CD4-positive, alpha-beta T cell treated with Interleukin-2 at 100 ng/mL for 4 hours (primary cell): ENCODE data around the gene CD300A.
A peak's percentile ranks its signal among the peaks of the same experiment; 100 is the strongest.

Experiments used
- DNase-seq: peaks from one replicate; pipeline ENCODE4 v3.0.0-alpha.2; 2020; ENCODE audit warnings: low spot score

The CD300A gene

DNA sequence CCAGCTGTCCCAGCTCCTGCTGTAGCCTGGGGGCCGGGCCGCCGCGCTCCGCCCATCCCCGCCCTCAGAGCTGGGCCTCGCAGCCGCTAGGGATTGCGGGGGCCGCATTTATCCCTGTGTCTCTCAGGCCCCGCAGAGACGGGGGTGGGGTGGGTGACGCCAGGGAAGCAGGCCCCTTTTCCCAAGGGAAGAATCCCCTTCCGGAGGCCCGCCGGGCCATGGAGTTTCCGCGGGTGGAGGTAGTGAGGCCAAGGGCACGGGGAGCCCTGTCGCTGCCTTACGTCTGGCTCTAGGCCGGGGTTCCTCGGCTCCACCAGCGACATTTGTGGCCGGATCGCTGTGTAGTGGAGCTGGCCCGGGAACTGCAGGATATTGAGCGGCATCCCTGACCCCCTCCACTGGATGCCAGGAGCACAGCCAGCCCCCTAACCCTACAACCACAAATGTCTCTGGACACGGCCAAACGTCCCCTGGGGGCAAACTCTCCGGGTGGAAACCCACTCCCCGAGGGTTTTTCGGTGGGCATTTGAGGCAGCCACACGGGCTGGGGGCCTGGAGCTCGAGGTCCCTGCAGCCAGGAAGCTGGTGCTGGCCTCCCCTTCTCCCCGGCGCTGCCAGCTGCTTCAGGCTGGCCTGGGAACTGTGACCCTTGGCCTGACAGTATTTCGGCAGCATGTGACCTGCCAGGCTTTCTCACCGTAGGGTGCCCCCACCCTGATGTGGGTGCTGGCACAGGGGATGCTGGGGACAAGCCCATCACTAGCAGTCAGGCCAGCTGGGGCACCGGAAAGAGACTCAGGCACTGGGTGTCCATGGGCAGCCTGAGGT lies 12.0 kb upstream of the CD300A start:
- DNase-seq, result no peak

DNA sequence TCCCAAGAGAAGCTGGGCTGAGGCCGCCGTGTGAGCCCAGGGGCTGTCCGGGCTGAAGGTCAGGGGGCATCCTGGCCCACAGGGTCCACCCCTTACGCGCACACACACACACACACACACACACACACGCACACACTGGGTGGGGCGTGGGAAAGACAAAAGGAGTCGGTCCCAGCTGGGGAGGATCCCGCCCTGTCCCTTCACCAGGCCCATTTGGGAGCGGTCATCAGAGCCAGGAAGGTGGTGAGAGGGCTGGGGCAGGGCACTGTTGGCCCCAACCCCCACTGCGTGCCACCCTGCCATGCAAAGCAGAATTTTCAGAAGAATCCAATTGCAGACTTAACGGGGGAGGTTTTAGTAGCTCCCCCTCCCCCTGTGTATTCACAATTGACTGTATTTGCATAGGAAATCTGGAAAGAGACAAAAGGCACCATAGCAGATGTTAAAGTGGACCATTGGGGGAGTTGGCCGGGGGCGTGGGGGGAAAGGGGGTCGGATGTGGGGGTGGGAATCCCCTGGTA lies 11.3 kb upstream of the CD300A start:
- no peak for DNase-seq

DNA sequence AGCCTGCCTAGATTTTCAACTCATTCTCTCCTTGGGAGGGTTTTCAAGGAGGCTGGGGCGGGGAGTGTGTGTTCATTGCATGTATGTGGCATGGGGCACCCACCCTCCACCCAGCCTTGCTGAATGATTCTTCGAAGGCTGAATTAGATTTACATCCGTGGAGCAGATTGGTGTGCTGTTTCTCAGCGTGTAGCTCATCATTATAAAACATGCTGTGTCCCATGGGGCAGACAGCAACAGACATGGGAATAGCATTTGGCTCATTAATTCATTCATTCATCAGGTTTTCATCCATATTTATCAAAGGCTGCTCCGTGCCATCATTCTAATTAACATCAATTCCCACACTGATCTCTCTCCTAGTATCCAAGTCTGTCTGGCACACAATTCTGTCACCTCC lies 10.6 kb upstream of the CD300A start:
- DNase-seq, result no peak

DNA sequence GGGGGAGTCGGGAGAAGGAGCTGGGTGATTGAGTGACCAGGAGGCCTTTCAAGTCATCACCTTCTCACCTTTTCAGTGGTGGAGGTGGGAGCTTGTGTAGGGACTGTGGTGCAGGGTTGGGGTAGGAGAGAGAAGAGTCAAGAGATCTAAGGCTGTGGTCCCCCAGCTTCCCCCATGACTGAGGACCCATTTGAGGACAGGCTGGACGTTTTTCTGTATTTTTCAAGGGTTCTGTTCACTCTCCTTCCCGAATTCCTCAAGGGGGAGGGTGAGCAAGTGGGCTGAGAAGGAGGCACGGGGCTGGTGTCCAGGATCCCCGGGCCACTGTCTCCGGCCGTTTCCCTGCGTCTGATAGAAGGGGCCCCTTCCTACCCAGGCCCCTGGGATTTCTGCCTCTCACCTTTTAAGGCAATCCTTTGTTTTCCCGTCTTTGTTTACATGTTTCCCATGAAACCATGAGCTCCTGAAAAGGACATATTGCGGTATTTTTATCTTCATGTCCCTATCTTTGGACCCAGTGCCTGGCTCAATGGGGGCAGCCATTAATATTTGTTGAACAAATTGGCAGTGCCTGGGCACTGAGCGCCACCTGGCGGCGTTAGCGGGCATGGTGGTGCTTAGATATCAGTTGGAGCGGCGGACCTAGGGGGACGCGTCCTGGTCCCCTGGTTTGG lies 9.2 kb upstream of the CD300A start:
- DNase-seq, result peak; percentile 77

DNA sequence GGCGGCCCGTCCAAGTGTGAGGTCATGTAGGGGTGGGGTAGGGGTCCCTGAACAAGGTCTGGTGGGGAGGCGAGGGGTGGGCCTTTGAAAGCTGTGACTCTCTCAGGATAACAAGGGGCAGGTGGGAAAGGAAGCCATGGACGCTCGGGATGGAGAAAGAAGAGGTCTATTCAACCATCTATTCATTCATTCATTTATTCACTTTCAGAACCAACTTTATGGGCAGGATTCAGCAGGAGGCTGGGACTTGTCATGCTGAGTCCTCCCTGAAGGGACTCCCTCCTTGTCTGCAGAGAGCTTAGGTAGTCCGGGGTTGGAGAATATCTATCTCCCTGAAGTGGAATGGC lies 8.6 kb upstream of the CD300A start:
- DNase-seq, result no peak

DNA sequence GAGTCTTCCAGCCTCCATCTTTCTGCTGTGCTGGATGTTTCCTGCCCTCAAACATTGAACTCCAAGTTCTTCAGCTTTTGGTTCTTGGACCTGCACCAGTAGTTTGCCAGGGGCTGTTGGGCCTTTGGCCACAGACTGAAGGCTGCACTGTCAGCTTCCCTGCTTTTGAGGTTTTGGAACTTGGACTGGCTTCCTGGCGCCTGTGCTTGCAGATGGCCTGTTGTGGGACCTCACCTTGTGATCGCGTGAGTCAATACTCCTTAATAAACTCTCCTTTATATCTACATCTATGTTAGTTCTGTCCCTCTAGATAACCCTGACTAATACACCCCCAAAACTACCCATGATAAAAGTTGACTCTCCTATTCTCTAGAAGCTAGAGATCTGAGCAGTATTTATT lies 7.6 kb upstream of the CD300A start:
- no peak for DNase-seq

DNA sequence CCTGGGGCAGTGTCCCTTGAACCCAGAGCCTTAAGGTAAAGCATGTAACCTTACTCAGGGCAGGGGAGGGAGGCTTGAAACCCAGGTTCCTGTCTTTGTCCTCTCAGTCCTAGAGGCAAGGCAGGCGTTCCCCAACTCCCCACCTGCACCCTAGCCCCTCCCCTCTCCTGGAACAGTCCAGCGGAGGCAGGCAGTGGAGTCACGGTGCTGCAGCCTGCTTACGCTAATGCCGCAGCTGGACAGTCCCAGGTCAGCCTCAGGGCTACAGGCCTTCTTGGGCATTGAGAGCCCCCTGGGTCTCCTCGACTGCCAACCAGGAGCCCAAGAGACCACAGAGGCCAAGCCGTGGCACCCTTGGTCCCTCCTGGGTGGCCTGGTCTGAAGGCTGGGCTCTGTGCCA lies 6.8 kb upstream of the CD300A start:
- DNase-seq, result no peak

DNA sequence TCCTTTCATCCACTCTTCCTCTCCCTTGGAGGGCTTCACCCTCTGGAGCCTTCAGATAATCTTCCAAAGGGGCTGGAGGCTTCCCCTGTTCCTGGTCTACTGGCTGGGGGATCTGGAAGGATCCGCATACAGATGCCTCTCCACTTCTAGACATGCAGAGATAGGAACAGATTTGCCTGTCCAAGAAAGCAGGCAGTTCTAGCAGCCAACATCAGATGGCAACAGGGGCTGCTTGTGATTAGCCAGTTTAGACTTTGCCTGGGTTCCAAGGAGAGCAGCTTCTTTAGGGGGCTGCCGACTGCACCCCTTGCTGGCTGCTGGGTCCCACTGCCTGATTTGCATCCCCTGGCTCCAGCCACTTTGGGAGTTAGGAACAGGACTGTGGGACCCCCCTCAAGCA lies 6.2 kb upstream of the CD300A start:
- DNase-seq, result no peak

DNA sequence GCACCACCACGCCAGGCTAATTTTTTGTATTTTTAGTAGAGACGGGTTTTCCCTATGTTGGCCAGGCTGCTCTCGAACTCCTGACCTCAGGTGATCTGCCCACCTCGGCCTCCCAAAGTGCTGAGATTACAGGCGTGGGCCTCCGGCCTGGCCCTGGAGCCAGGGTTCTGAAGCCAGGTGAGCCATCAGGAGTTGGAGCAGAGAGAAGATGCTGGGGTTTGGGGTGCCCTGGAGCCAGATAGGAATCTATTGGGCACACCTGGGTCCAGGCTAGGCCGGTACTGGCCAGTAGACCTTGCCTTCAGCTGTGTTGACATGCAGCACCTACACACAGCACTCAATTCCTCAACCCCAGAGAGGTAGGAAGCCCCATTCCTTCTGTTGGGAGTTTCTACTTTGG lies 5.4 kb upstream of the CD300A start:
- no peak for DNase-seq

DNA sequence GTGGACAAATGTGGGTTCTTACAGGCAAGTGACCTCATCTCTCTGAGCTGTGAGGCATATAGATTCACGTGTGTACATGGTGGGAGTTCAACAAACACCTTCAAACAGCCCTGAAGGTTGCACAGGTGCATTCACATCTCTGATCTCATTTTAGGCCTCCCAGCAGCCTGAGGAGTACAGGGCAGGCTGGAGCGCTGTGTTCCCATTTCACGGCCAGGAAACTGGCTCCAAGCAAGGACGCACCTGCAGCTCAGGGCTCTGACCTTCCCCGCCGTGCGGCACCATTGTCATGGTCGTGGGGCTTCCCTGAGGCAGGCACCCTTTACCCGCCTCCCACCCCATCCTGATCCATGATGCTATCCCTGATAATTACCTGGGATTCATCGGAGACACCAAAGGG lies 4.8 kb upstream of the CD300A start:
- no peak for DNase-seq

DNA sequence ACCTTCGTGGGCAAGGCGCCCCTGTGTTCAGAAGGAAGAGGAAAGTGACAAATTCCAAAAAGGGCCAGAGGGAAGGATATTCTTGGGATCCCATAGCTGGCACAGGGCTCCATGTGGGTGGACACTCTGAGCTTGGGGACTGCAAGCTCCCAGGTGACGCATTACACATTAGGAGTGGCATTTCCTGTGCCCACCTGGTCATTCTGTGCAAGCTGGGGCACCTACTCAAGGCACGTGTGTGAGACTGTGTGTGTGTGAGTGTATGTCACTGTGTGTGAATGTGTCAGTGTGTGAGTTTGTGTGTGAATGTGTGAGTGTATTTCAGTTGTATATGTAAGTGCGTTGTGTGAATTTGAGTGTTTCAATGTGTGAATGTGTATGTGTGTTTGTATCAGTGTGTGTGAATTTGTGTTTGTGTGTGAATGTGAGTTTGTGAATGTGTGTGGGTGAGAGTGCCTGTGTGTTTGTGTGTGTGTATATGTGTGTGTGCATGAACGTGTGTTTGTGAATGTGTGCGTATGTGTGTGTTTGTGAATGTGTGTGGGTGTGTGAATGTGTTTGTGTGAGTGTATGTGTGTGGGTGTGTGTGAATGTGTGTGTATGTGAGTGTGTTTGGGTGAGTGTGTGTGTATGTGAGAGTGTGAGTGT lies 1.6 kb upstream of the CD300A start:
- no peak for DNase-seq

DNA sequence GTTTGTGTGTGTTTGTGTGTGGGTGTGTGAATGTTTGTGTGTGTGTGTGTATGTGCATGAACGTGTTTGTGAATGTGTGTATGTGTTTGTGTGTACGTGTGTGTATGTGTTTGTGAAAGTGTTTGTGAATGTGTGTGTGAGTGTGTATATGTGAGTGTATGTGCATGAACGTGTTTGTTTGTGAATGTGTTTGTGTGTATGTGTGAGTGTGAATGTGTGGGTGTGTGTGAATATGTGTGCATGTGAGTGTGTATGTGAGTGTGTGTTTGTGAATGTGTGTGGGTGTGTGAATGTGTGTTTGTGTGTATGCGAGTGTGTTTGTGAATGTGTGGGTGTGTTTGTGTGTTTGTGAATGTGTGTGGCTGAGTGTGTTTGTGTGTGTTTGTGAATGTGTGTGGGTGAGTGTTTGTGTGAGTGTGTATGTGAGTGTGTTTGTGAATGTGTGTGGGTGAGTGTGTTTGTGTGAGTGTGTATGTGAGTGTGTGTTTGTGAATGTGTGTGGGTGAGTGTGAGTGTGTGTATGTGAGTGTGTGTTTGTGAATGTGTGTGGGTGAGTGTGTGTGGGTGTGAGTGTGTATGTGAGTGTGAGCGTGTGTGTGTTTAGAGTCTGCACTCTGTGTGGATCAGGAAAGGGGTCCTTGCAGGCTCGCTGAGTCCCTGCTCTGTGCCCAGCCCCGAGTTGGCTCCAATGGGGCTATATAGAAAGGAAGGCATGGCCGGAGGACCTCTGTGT lies 890 bp upstream of the CD300A start:
- no peak for DNase-seq

DNA sequence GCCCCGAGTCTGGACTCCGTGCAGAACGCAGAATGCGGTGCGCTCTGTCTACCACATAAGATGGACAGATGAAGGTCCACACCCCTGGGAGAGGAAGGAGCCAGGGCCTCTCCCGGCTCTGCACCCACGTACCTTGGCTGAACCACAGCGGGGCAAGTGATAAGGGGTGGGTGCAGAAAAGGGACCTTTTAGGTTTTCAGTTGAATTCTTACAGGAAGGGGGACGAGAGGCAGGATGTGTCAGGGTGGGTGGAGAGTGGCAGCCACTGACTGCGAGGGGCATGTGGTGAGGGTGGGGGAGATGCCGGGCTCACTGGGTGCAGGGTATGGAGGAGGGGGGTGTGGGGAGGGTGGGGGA lies 372 bp downstream of the CD300A start:
- DNase-seq, result peak; percentile 40

DNA sequence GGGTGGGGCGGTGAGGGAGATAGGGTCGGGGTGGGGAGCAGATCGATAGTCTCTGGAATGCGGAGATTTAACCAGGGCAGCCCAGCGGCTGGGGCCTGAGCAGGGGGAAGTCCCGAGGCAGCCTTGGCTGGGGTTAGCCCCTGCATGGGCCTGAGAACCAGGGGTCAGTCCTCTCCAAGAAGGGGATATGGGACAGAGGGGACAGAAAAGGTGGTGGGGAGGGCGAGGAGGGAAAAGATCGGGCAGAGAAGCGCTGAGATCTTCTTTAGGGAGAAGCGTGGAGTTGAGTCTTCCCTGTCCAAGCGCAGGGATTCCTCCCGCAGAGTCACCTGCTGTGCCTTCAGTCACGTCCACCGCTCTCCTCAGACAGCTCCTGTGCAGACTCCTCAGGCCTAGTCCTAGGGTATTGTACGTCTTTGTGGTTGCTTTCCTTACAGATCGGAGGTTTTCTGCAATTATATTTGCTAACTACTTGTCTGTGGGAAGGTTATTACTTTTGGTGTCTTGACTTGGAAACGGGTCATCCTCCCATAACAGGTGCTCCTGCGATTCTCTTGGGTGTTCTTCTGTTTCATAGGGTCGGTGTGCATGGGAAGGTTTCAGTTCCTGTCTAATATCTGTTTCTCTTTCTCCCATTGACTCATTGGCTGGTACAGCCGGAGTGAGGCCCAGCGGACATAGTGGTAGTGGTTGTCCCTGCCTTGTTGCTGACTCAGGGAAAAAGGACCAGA lies 952 bp downstream of the CD300A start:
- DNase-seq, result peak; percentile 37

DNA sequence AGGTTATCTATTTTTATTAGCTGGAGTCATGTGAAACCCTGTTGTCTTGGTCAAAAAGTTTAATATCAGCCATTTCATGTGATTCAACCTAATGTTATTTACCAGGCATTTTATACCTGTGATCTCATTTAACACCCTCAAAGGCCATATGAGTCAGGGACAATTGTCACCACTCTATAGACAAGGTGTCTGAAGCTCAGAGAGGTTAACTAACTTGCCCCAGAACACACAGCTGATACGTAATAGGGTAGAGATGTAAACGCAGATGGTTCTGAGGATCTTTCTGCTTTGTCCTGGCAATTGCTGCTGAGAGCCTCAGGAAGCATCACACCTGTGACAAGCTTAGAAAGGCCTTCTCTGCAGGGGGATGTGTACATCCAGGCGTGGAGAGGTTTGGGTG lies 4.9 kb downstream of the CD300A start:
- DNase-seq, result peak; percentile 61

DNA sequence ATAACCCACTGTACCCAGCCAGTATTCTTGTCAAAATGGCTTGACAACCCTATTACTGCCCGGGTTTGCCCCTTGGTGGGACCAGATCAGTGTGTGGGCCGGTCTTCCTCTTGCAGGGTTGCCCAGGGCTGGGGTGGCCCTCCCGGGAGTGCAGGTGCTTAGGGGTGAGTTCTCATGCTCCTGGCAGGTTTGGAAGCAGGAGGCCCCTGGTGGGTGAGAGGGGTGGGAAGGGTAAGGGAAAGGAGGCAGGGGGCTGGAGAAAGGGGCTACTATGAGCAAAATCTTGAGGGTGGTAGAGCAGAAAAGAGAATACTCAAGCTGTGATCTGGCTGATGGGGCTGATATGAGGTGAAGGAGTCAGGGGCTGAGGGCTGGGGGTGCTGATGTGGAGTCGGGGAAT lies 6.5 kb downstream of the CD300A start:
- no peak for DNase-seq

DNA sequence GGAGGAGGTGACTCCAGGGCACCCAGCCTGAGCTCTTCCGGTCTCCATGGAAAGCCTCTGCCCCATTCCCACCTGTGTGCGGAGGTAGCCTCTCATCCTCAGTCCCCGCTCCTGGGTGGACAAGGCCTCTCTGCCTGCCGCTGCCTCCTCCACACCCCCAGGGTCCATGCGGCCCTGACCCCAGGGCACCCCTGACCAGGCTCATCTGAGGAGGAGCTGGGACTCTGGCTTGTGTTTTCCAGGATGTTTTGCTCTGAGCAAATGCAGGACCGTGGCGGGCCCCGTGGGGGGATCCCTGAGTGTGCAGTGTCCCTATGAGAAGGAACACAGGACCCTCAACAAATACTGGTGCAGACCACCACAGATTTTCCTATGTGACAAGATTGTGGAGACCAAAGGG lies 6.9 kb downstream of the CD300A start:
- DNase-seq, result no peak

DNA sequence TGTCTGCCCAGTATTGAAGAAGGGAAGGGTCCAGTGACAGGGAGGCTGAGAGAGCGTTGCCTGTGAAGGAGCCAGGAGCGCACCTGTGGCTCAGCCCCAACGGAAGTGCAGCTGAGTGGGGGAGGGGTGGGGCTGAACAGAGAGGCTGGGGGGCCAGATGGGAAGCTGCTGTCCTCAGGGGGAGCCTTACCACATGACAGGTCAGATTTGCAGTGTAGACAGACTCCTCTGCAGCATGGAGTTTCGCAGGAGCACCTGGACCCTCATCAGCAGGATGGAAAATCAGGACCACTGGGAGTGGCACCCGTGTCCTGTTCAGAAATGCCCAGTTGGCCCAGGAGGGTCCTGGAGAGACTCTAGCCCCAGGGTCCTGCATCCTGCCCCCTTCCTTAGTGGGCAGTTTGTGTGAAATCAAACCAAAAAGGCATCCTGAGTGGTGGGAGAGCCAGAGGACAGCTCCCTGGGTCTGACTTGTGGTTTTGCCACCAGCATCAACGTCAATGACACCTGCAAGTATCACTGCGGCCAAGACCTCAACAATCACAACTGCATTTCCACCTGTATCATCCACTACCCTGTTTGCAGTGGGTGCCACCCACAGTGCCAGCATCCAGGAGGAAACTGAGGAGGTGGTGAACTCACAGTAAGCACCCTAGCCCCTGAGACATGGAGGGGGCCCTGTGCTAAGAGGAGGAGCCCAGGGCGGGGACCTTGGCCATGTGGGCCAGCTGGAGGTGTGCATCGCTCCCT lies 7.8 kb downstream of the CD300A start:
- DNase-seq, result no peak

DNA sequence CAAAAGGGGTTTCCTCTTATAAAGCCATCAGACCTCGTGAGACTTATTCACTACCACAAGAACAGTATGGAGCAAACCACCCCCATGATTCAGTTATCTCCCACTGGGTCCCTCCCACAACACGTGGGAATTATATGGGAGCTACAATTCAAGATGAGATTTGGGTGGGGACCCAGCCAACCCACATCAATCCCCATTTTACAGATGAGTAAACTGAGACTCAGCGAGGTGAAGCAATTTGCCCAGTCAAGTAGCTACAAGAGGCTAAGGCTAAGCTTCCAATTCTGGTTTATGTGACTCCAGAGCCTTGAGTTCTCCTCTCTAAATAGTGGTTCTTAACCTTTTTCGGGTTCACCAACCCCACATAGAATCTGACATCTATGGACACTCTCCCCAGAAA lies 8.8 kb downstream of the CD300A start:
- DNase-seq, result no peak

DNA sequence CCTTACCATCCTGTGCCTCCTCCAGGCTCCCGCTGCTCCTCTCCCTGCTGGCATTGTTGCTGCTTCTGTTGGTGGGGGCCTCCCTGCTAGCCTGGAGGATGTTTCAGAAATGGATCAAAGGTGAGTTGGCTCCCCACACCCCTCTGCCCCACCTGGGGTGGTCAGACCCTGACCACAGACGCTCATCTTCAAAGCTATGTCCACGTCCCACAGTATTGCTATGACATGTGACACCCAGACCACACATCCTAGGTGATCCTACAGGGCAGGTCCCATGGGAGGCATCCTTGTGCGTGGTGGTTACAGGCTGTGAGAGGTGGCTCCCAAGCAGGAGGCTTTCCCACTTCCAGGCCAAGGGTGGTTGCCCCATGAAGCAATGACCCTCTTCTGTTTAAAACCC lies 11.0 kb downstream of the CD300A start:
- no peak for DNase-seq

DNA sequence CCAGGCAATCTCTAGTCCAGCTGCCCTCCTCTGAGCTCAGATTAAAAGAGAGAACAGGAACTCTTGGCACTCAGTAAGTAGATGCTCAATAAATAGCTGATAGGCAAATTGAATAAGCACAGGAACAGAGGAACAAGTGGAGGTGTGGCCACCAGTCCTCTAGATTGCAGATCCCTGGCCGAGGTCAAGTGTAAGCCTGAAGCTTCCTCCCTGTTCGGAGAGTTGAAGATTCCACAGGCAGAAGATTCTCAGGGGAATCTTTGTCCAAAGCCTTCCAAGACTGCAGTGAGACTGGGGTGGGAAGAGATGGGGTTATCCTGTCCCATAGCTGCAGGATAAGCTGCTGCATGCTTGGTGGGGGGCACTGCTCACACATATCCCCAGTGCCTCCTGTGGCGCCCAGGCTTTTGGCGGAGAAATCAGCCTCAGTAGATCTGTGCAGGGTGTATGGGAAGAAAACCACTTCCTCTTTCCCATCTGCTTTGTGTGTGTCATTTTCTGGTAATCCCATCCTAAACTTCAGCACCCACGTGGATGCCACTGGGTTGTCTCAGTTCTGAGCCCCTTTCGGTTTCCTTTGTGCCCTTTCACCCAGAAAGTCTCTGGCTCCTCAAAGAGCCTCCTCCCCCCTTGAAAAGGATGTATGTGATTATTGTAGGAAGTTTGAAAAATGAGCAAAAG lies 12.1 kb downstream of the CD300A start:
- DNase-seq, result peak; percentile 30
